Activated B cell treated with CpG ODN at 0.5 μM for 24 hours (primary cell): ENCODE results near the gene AFF3. TPM values are rescaled to one million over a fixed set of nuclear protein-coding genes. Genes with fewer than 3 reads are reported as not detected.
A peak's percentile ranks its signal among the peaks of the same experiment; 100 is the strongest.

Source experiments
- ATAC-seq: fragments of 200-7000 bp; cut with Tn5 transposase; one replicate; pipeline ENCODE4 v1.10.0; 2021; ENCODE audit warnings: low read depth, mild to moderate bottlenecking, moderate library complexity
- CTCF ChIA-PET: fragments of 350-600 bp; sonication (Branson Sonifier 250); formaldehyde crosslinking; loops from one replicate; lab custom pipeline; 2021; ENCODE audit warnings: antibody characterized with exemption; lab: Charles Lee
- POLR2A ChIA-PET: fragments of 350-600 bp; sonication (Branson Sonifier 250); formaldehyde crosslinking; loops from one replicate; lab custom pipeline; 2021; ENCODE audit warnings: antibody characterized with exemption; lab: Charles Lee
- DNase-seq: peaks from one replicate; pipeline ENCODE4 v3.0.0; 2022
- H3K27ac Mint-ChIP-seq: one replicate; pipeline ENCODE4 v1.8.0; 2020; ENCODE audit warnings: mixed read lengths
- H3K27me3 Mint-ChIP-seq: one replicate; pipeline ENCODE4 v1.8.0; 2021; ENCODE audit warnings: mixed read lengths
- H3K36me3 Mint-ChIP-seq: one replicate; pipeline ENCODE4 v1.8.0; 2021; ENCODE audit warnings: low read depth, mixed read lengths
- H3K4me1 Mint-ChIP-seq: one replicate; pipeline ENCODE4 v1.8.0; 2021; ENCODE audit warnings: mixed read lengths
- H3K4me3 Mint-ChIP-seq: one replicate; pipeline ENCODE4 v1.8.0; 2020; ENCODE audit warnings: mild to moderate bottlenecking, mixed read lengths
- H3K9me3 Mint-ChIP-seq: one replicate; pipeline ENCODE4 v1.8.0; 2020; ENCODE audit warnings: mixed read lengths
- CTCF ChIP-seq: fragments of 200-600 bp; IDR thresholded peaks from one replicate; pipeline ENCODE4 v1.8.0; 2022; ENCODE audit warnings: antibody characterized with exemption, mild to moderate bottlenecking
- intact Hi-C: fragments of 100-400 bp; cut with micrococcal nuclease; formaldehyde crosslinking; loops from one replicate; pipeline ENCODE4 v1.15.1; 2024
- total RNA-seq: library from RNA; stranded (reverse); gene quantifications from 2 replicates; pipeline ENCODE4 v1.2.3, GENCODE V29; 2022

AFF3 gene, protein sequence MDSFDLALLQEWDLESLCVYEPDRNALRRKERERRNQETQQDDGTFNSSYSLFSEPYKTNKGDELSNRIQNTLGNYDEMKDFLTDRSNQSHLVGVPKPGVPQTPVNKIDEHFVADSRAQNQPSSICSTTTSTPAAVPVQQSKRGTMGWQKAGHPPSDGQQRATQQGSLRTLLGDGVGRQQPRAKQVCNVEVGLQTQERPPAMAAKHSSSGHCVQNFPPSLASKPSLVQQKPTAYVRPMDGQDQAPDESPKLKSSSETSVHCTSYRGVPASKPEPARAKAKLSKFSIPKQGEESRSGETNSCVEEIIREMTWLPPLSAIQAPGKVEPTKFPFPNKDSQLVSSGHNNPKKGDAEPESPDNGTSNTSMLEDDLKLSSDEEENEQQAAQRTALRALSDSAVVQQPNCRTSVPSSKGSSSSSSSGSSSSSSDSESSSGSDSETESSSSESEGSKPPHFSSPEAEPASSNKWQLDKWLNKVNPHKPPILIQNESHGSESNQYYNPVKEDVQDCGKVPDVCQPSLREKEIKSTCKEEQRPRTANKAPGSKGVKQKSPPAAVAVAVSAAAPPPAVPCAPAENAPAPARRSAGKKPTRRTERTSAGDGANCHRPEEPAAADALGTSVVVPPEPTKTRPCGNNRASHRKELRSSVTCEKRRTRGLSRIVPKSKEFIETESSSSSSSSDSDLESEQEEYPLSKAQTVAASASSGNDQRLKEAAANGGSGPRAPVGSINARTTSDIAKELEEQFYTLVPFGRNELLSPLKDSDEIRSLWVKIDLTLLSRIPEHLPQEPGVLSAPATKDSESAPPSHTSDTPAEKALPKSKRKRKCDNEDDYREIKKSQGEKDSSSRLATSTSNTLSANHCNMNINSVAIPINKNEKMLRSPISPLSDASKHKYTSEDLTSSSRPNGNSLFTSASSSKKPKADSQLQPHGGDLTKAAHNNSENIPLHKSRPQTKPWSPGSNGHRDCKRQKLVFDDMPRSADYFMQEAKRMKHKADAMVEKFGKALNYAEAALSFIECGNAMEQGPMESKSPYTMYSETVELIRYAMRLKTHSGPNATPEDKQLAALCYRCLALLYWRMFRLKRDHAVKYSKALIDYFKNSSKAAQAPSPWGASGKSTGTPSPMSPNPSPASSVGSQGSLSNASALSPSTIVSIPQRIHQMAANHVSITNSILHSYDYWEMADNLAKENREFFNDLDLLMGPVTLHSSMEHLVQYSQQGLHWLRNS (N-terminal part only)
- total RNA-seq, result 228 and 271 TPM in 2 replicates

DNA sequence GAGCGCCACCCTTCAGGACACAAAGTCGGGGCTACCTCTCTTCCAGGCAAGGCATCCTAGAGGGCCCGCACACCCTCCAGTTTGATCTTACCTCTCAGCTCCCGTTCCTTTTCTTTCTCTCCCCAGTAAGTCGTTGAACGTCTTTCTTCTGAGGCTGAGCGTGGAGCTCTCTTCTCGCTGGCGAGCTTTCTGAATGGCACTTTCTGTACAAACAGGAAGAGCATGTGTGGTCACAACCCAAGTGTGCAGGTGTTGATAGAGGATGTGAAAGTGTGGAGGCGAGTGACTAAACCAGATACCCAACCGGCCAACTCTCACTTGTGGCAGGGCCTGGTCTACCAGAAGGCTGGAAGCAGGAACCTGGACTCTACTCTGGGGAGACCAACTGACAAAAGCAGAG lies at the start of gene AFF3:
TSS of gene AFF3 (minus strand) at position 198 of the 400 bp plus-strand sequence. CDS start 38,136 bp downstream, outside the sequence.
- POLR2A ChIA-PET, result interaction anchor here (0.7 to 6.7 kb wide), 19 partner anchors 8 to 421 kb away, joined by 3 to 149 read pairs (median 5); partner anchors contain the start of gene PDCL3
- ATAC-seq, result peak; percentile 86

GRCh38 chr2:100189387-100189786 lies 47.0 kb upstream of the AFF3 start:
- TF ChIP-seq CTCF, result no peak
- Mint-ChIP-seq H3K9me3 (no peaks in the 10 kb centered on the region), H3K27me3 (peaks cover 7% of the 10 kb centered on the region), H3K27ac (no peak overlapping the region), H3K36me3 (no peaks in the 10 kb centered on the region), H3K4me1 (peaks cover 8% of the 10 kb centered on the region), H3K4me3 (no peak overlapping the region)
- intact Hi-C loops, result no loop called here
- ChIA-PET CTCF (no interaction called here), POLR2A (no interaction called here)
- DNase-seq, result no peak
- ATAC-seq, result no peak

More for the DNA sequence above, at the start of gene AFF3:
- CTCF ChIA-PET, result interaction anchor here (1.0 to 3.4 kb wide), 8 partner anchors 28 to 120 kb away, joined by 3 to 19 read pairs (median 5); no protein-coding TSS in a partner anchor
- peaks cover 43% of the 10 kb centered on the region for H3K36me3 Mint-ChIP-seq
- H3K4me3 Mint-ChIP-seq, result peak within 1 kb of the TSS; percentile 99
- peaks cover 47% of the 10 kb centered on the region for H3K4me1 Mint-ChIP-seq
- peak within 1 kb of the TSS; percentile 99 for H3K27ac Mint-ChIP-seq
- intact Hi-C loops, result loop anchor here (1.0 to 5.0 kb wide), 9 partner anchors 14 to 805 kb away; partner anchors contain the start of genes EIF5B, PDCL3 and TXNDC9
- peak; percentile 65 for DNase-seq
- H3K27me3 Mint-ChIP-seq, result no peaks in the 10 kb centered on the region
- H3K9me3 Mint-ChIP-seq, result no peaks in the 10 kb centered on the region
- no peak for TF ChIP-seq CTCF

DNA sequence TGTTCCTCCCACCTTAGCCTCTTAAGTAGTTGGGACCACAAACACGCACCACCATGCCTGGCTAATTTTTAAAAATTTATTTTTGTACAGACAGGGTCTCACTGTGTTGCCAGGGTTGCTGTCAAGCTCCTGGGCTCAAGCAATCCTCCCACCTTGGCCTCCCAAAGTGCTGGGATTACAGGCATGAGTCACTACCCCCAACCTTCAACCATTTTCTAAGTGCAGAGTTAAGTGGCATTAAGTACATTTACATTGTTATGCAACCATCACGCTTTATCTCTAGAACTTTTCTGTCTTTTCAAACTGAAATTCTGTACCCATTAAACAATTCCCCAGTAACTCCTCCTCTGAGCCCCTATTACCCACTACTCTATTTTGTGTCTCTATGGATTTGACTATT lies 45.9 kb upstream of the AFF3 start:
- Mint-ChIP-seq H3K36me3 (no peaks in the 10 kb centered on the region), H3K4me3 (no peak overlapping the region), H3K4me1 (peaks cover 11% of the 10 kb centered on the region), H3K27ac (no peak overlapping the region), H3K9me3 (no peaks in the 10 kb centered on the region), H3K27me3 (peaks cover 7% of the 10 kb centered on the region)
- no peak for DNase-seq
- intact Hi-C loops, result no loop called here
- ChIA-PET CTCF (no interaction called here), POLR2A (no interaction called here)
- ATAC-seq, result no peak
- TF ChIP-seq CTCF, result no peak

DNA sequence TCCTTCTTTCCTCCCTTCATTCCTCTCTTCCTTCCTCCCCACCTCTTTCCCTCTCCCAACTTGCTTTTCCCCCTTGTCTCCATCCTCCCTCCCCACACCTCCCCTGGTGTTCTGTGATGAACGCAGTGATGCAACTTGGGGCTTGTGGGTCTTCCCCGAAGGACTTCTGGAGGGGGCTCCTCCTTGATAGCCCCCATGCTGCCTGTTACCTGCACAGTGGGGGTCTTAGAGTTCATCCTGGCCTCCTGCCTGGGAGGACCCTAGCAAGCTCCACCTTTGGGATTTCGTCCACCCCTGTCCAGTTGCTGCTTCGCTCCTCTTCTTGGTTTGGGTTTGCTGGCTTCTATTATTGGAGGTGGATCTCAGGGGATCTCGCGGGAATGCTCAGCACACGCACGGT lies 43.7 kb upstream of the AFF3 start:
- Mint-ChIP-seq H3K27me3 (no peaks in the 10 kb centered on the region), H3K36me3 (no peaks in the 10 kb centered on the region), H3K27ac (no peak overlapping the region), H3K4me1 (peaks cover 10% of the 10 kb centered on the region), H3K9me3 (no peaks in the 10 kb centered on the region), H3K4me3 (no peak overlapping the region)
- intact Hi-C loops, result no loop called here
- POLR2A ChIA-PET, result no interaction called here
- TF ChIP-seq CTCF, result no peak
- DNase-seq (no peak), ATAC-seq (no peak)
- CTCF ChIA-PET, result no interaction called here
